Type B pancreatic cell (in vitro differentiated cells): Measurements from ENCODE around the gene TASP1. TPM values are rescaled to one million over a fixed set of nuclear protein-coding genes. Genes with fewer than 3 reads are reported as not detected.

Source experiments
- DNase-seq: peaks from one replicate; pipeline ENCODE4 v3.0.0; 2021; ENCODE audit warnings: mixed read lengths; ENCODE audit not compliant: unreplicated experiment; ENCODE audit errors: extremely low spot score
- H3K27ac Mint-ChIP-seq: 2 replicates; pipeline ENCODE4 v1.8.0; 2021; ENCODE audit warnings: mild to moderate bottlenecking, mixed read lengths
- H3K27me3 Mint-ChIP-seq: 2 replicates; pipeline ENCODE4 v1.8.0; 2021; ENCODE audit warnings: mixed read lengths
- H3K36me3 Mint-ChIP-seq: 2 replicates; pipeline ENCODE4 v1.8.0; 2021; ENCODE audit warnings: mixed read lengths
- H3K4me1 Mint-ChIP-seq: one replicate; pipeline ENCODE4 v1.8.0; 2021; ENCODE audit warnings: mixed read lengths; ENCODE audit not compliant: unreplicated experiment
- H3K4me3 Mint-ChIP-seq: 2 replicates; pipeline ENCODE4 v1.8.0; 2021; ENCODE audit warnings: mild to moderate bottlenecking, mixed read lengths
- H3K9me3 Mint-ChIP-seq: 2 replicates; pipeline ENCODE4 v1.8.0; 2021; ENCODE audit warnings: mixed read lengths
- CTCF ChIP-seq: fragments of 200-600 bp; sonication (generic); conservative IDR thresholded peaks from 2 replicates; pipeline ENCODE4 v1.5.0; 2021; ENCODE audit warnings: antibody characterized with exemption, mild to moderate bottlenecking
- total RNA-seq: library from RNA; stranded (reverse); gene quantifications from 2 replicates; pipeline ENCODE4 v1.2.1, GENCODE V29; 2021; ENCODE audit warnings: low replicate concordance

The TASP1 gene
- total RNA-seq, 1 donor from 2014 or later = 16.7 TPM

GRCh38 chr20:13422637-13423036, 216.1 kb downstream of the TASP1 start:
- H3K9me3 Mint-ChIP-seq = no peaks in the 10 kb centered on the region
- peaks cover 2% of the 10 kb centered on the region for H3K36me3 Mint-ChIP-seq
- DNase-seq = no peak
- H3K4me3 Mint-ChIP-seq = no peak overlapping the region
- no peak for TF ChIP-seq CTCF
- H3K4me1 Mint-ChIP-seq = peaks cover 12% of the 10 kb centered on the region
- no peak overlapping the region for H3K27ac Mint-ChIP-seq
- no peaks in the 10 kb centered on the region for H3K27me3 Mint-ChIP-seq

- peaks cover 10% of the 10 kb centered on the region for H3K36me3 Mint-ChIP-seq
- H3K4me3 Mint-ChIP-seq = no peak overlapping the region
- TF ChIP-seq CTCF = no peak
- no peaks in the 10 kb centered on the region for H3K9me3 Mint-ChIP-seq
- no peak overlapping the region for H3K27ac Mint-ChIP-seq
- H3K4me1 Mint-ChIP-seq = peaks cover 12% of the 10 kb centered on the region
- DNase-seq = no peak
- H3K27me3 Mint-ChIP-seq = no peaks in the 10 kb centered on the region
These were observed 218.1 kb downstream of the TASP1 start for GRCh38 chr20:13420625-13421024.

GRCh38 chr20:13419477-13419876, 219.3 kb downstream of the TASP1 start:
- Mint-ChIP-seq H3K36me3 (peaks cover 12% of the 10 kb centered on the region), H3K4me1 (peaks cover 9% of the 10 kb centered on the region), H3K4me3 (no peak overlapping the region), H3K9me3 (no peaks in the 10 kb centered on the region), H3K27me3 (no peaks in the 10 kb centered on the region), H3K27ac (no peak overlapping the region)
- no peak for TF ChIP-seq CTCF
- no peak for DNase-seq

- Mint-ChIP-seq H3K27me3 (no peaks in the 10 kb centered on the region), H3K9me3 (no peaks in the 10 kb centered on the region), H3K4me3 (no peak overlapping the region), H3K36me3 (peaks cover 12% of the 10 kb centered on the region), H3K27ac (no peak overlapping the region), H3K4me1 (peaks cover 9% of the 10 kb centered on the region)
- no peak for DNase-seq
- TF ChIP-seq CTCF = no peak
These were observed 220.2 kb downstream of the TASP1 start for GRCh38 chr20:13418263-13419229.

GRCh38 chr20:13416531-13416930, 222.2 kb downstream of the TASP1 start:
- no peak for TF ChIP-seq CTCF
- Mint-ChIP-seq H3K27me3 (no peaks in the 10 kb centered on the region), H3K9me3 (no peaks in the 10 kb centered on the region)

More at GRCh38 chr20:13416531-13416930, 222.2 kb downstream of the TASP1 start:
- Mint-ChIP-seq H3K27ac (no peak overlapping the region), H3K4me1 (peaks cover 15% of the 10 kb centered on the region), H3K4me3 (no peak overlapping the region), H3K36me3 (peaks cover 12% of the 10 kb centered on the region)
- DNase-seq = no peak
